Testis (tissue), 3 donors: ENCODE results near the gene PTPRA. TPM values are rescaled to one million over a fixed set of nuclear protein-coding genes. Genes with fewer than 3 reads are reported as not detected.

Experiments used
- DNase-seq: peaks from one replicate; pipeline ENCODE4 v3.0.0-alpha.2; 2019
- H3K27ac ChIP-seq, 2 donors: fragments of 200-600 bp; sonication (generic); one replicate each; pipeline ENCODE4 v1.5.1; 2019
- H3K27me3 ChIP-seq: fragments of 200-600 bp; sonication (generic); one replicate; pipeline ENCODE4 v1.5.1; 2019
- H3K36me3 ChIP-seq: fragments of 200-600 bp; sonication (generic); one replicate; pipeline ENCODE4 v1.5.1; 2017; ENCODE audit warnings: low read depth; ENCODE audit errors: missing control alignments
- H3K4me1 ChIP-seq: fragments of 200-600 bp; sonication (generic); one replicate; pipeline ENCODE4 v1.5.1; 2019
- H3K4me3 ChIP-seq, 2 donors: fragments of 200-600 bp; sonication (generic); one replicate each; pipeline ENCODE4 v1.5.1; 2017 to 2019
- H3K9me3 ChIP-seq: fragments of 200-600 bp; sonication (generic); one replicate; pipeline ENCODE4 v1.5.1; 2017
- POLR2A ChIP-seq: fragments of 450-650 bp; IDR thresholded peaks from one replicate; pipeline ENCODE4 v1.6.1; 2017; ENCODE audit warnings: antibody characterized with exemption, mild to moderate bottlenecking, moderate library complexity
- WGBS, 2 donors: methylation state at CpG; one replicate each; pipeline ENCODE4 v1.1.5; 2018; 5-methylcytosine and 5-hydroxymethylcytosine counted together
- intact Hi-C: fragments of 100-400 bp; cut with DNase I; formaldehyde crosslinking; loops from one replicate; pipeline ENCODE4 v1.15.1; 2023; ENCODE audit warnings: low total_unique reads
- polyA plus RNA-seq: library from polyadenylated mRNA; stranded (reverse); fragments of 350-450 nt; fragmentation: Illumina TruSeq; extraction: RNeasy Lipid Tissue Mini Kit (QIAGEN cat#74804); gene quantifications from one replicate; pipeline ENCODE4 v1.2.3, GENCODE V29; 2014; ENCODE audit warnings: low read depth, low replicate concordance; ENCODE audit not compliant: insufficient read depth
- total RNA-seq, 2 donors: library from RNA; depleted of rRNA; stranded (reverse); fragments of >200 nt; gene quantifications; one replicate each; pipeline ENCODE4 v1.2.3, GENCODE V29; 2016
- TF ChIP-seq, protein P1 (sequence below), 3 experiments: fragments of 450-650 bp in 2 of 3; fragments of 200-600 bp in 1 of 3; sonication (generic) in 1 of 3; IDR thresholded peaks; one replicate each; pipeline ENCODE4 v1.5.1; 2016 to 2019; ENCODE audit warnings: antibody characterized with exemption in 3 of 3, mild to moderate bottlenecking in 2 of 3, moderate library complexity in 1 of 3

The PTPRA gene
- total and polyA plus RNA-seq, 3 donors from 2014 or later = 52.0 to 83.8 (median 68.9) TPM

DNA sequence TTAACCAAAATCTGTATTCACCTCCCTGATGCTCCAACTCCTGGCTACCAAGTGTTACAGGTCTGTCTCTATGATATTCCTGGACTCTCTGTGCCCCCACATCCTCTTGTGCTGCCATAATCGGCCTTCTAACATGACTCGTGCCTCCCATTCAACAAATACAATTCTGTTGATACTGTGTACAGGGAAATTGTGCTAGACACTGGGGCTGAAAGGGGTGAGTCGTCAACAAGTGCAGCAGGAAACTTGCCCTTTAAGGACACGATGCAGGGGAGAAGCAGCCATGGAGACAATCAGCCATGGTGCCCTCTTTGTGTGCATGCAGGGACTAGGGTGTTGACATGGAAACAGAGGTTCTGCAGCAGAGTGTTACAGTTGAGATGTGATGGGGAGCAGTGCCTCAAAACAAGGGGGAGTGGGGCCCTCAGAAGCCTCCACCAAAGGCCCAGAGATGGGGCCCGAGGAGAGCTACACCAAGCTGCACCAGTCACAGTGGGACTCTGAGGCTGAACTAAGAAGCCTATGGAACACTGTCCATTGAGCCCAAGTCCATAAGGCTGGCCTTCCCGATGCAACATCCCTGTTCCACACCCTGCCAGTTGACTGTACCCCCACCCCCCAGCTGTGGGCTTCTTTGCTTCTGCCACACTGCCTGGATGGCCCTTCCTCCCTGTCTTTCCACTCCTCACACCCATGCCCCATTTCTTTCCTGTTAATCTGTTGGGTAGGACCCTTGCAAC is 35.9 kb upstream of the PTPRA start:
- no peak for DNase-seq
- no peaks in the 10 kb centered on the region for H3K27me3 ChIP-seq
- intact Hi-C loops = no loop called here
- 89 to 94% methylated on average over 6 of the region's 6 CpGs for WGBS, 2 donors
- no peaks in the 10 kb centered on the region for H3K9me3 ChIP-seq
- no peak overlapping the region for H3K27ac ChIP-seq
- no peak overlapping the region for H3K4me3 ChIP-seq
- no peak for TF ChIP-seq POLR2A
- TF ChIP-seq, protein P1, sequence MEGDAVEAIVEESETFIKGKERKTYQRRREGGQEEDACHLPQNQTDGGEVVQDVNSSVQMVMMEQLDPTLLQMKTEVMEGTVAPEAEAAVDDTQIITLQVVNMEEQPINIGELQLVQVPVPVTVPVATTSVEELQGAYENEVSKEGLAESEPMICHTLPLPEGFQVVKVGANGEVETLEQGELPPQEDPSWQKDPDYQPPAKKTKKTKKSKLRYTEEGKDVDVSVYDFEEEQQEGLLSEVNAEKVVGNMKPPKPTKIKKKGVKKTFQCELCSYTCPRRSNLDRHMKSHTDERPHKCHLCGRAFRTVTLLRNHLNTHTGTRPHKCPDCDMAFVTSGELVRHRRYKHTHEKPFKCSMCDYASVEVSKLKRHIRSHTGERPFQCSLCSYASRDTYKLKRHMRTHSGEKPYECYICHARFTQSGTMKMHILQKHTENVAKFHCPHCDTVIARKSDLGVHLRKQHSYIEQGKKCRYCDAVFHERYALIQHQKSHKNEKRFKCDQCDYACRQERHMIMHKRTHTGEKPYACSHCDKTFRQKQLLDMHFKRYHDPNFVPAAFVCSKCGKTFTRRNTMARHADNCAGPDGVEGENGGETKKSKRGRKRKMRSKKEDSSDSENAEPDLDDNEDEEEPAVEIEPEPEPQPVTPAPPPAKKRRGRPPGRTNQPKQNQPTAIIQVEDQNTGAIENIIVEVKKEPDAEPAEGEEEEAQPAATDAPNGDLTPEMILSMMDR (IDR thresholded peaks at IDR 0.05) = no peak
- peaks cover 14% of the 10 kb centered on the region for H3K4me1 ChIP-seq
- H3K36me3 ChIP-seq = no peaks in the 10 kb centered on the region

DNA sequence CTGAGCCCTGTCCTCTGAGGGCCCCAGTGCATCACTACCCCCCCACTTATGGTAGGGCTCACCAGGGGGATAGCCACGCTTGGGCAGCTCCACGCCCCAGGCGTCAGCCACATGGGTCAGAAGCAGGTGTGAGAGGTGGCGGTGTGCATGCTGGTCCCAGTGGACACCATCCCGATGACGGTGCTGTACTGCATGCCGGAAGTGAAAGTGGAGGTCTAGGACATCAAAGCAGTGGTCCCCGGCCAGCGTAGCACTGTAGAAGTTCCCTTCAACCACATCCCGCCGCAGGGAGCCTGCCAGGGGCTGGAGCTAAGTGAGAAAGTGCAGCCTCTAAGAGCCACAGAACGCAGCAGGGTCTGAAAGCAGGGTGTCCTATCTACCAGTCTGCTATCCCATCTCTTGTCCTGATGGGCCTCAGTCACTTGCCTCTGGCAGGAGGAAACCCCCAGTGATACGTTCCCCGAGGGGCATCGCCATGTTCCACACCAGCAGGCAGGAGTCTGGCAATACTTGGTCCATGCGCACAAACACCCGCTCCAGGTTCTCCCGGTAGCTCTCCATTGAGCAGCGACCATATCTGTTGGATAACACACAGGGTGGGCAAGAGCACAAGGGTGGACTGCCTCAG is 35.0 kb upstream of the PTPRA start:
- TF ChIP-seq POLR2A = no peak
- TF ChIP-seq, protein P1 (IDR thresholded peaks at IDR 0.05) = no peak
- 94 to 97% methylated on average over 18 to 19 of the region's 19 CpGs for WGBS, 2 donors
- Histone ChIP-seq H3K27me3 (no peaks in the 10 kb centered on the region), H3K27ac (no peak overlapping the region), H3K4me3 (no peak overlapping the region), H3K4me1 (peaks cover 14% of the 10 kb centered on the region), H3K9me3 (no peaks in the 10 kb centered on the region), H3K36me3 (no peaks in the 10 kb centered on the region)
- intact Hi-C loops = no loop called here
- DNase-seq = no peak

DNA sequence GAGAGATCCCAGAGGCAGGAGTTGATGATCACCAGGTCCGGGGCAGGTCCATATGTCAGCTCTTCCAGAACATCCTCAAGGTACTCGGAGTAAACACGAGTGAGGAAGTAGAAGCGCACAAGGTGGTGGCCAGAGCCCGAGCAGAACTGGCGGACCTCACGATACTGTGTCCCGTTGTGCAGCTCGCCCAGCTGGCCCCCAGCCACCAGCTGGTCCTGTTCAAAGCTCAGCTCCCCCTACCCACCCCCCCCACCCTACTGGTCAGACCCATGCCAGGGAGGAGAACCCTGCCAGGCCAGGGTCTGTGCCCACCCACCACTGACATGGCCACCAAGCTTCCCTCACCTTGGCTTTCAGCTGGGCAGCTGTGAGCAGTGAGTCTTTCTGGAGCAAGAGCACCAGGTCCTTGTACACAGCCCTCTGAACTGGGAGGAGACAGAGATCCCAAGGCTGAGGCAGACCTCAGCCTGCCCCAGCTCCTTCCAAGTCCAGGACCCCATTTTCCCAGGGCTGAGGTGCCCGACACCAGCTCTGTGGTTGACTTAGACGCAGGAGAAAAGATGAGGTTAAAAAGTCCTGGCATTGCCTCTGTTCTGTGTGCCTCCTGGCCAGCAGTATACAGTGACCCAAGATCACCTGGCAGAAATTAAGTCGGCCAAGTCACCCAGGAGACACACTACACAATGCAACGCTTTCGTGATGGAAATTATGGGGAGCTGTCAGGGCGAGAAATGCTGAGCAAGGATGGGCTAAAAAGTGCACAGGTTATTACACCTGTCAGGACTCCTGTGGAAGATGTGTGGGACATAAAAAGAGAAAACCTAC is 34.2 kb upstream of the PTPRA start:
- Histone ChIP-seq H3K36me3 (no peaks in the 10 kb centered on the region), H3K27me3 (no peaks in the 10 kb centered on the region), H3K4me1 (peaks cover 14% of the 10 kb centered on the region), H3K4me3 (no peak overlapping the region), H3K27ac (no peak overlapping the region), H3K9me3 (no peaks in the 10 kb centered on the region)
- no peak for TF ChIP-seq POLR2A
- TF ChIP-seq, protein P1 (IDR thresholded peaks at IDR 0.05) = no peak
- intact Hi-C loops = no loop called here
- 81 to 86% methylated on average over 14 to 15 of the region's 15 CpGs for WGBS, 2 donors
- no peak for DNase-seq

DNA sequence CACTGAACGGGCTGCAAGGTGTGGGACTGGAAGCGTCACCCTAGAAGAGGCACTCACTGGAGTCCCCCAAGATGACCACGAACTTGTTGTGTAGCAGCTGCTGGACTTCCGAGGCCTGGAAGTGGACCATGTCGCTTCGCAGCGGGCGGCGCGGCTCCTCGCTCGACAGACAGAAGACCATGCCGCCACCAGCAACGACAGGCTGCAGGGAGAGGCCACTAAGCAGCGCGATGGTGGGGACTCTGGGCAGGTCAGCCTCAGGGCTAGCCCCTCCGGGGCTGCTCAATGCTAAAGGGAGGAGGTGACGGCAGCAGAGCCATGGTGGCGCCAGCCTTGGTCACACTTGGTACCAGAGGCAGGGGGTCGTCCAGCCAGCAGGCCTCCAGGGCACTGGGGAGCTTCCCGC is 33.5 kb upstream of the PTPRA start:
- Histone ChIP-seq H3K9me3 (no peaks in the 10 kb centered on the region), H3K4me1 (peaks cover 14% of the 10 kb centered on the region), H3K36me3 (no peaks in the 10 kb centered on the region), H3K4me3 (peak overlapping the region; percentile 89 to 93), H3K27me3 (no peaks in the 10 kb centered on the region), H3K27ac (no peak overlapping the region)
- TF ChIP-seq, protein P1 (IDR thresholded peaks at IDR 0.05) = no peak
- intact Hi-C loops = no loop called here
- WGBS, 2 donors = 54 to 78% methylated on average over 15 to 20 of the region's 21 CpGs
- no peak for DNase-seq
